Neural progenitor cell (in vitro differentiated cells): ENCODE data around the gene TIRAP.

Source experiments
- EZH2 ChIP-seq: fragments of 200-600 bp; sonication (generic); IDR thresholded peaks from 2 replicates; pipeline ENCODE4 v1.6.1; 2017; ENCODE audit warnings: antibody characterized with exemption, mild to moderate bottlenecking, moderate library complexity
- EZH2phosphoT487 ChIP-seq: fragments of 200-600 bp; sonication (generic); IDR thresholded peaks from 2 replicates; pipeline ENCODE4 v1.6.1; 2017; ENCODE audit warnings: antibody characterized with exemption
- TF ChIP-seq, protein P1 (sequence below): fragments of 200-600 bp; sonication (generic); IDR thresholded peaks from 2 replicates; pipeline ENCODE4 v1.5.1; 2017; ENCODE audit warnings: antibody characterized with exemption, mild to moderate bottlenecking

DNA sequence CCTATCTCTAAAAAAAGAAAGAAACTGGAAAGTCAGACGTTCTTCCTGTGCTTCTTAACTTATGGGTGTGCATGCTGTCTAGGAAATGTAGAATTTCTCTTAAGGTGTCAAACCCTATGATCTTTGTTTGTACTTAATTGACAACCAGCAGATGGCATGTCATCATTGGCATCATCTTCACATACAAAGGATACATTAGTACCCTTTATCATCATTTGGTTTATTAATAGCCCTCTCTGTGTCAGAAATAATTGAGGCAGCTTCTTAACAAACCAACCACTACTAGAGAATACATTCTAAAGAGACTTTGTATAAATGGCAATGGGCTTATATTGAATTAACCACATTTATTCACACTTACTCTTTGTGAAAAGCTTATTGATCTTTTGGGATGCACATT lies 28.1 kb upstream of the TIRAP start:
- TF ChIP-seq, protein P1, sequence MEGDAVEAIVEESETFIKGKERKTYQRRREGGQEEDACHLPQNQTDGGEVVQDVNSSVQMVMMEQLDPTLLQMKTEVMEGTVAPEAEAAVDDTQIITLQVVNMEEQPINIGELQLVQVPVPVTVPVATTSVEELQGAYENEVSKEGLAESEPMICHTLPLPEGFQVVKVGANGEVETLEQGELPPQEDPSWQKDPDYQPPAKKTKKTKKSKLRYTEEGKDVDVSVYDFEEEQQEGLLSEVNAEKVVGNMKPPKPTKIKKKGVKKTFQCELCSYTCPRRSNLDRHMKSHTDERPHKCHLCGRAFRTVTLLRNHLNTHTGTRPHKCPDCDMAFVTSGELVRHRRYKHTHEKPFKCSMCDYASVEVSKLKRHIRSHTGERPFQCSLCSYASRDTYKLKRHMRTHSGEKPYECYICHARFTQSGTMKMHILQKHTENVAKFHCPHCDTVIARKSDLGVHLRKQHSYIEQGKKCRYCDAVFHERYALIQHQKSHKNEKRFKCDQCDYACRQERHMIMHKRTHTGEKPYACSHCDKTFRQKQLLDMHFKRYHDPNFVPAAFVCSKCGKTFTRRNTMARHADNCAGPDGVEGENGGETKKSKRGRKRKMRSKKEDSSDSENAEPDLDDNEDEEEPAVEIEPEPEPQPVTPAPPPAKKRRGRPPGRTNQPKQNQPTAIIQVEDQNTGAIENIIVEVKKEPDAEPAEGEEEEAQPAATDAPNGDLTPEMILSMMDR: no peak
- TF ChIP-seq EZH2 (no peak), EZH2phosphoT487 (no peak)
